HepG2 (cell line): Measurements from ENCODE around the gene TMEM108. TPM values are rescaled to one million over a fixed set of nuclear protein-coding genes. Genes with fewer than 3 reads are reported as not detected.

Source experiments
- ATAC-seq: fragments of 200-7000 bp; cut with Tn5 transposase; 3 replicates; pipeline ENCODE4 v1.9.1; 2020; ENCODE audit warnings: mild to moderate bottlenecking, moderate library complexity
- BruUV-seq: library from RNA; stranded (reverse); fragments of 400-500 nt; replicated peaks from 2 replicates; lab custom pipeline; 2021; lab: Mats Ljungman, UMichigan
- CTCF ChIA-PET: fragments of 300-600 bp; formaldehyde crosslinking; extraction: SDS; loops from one replicate; lab custom pipeline; 2021; ENCODE audit warnings: low total read pairs, inconsistent platforms, low intra/inter-chr PET ratio; lab: Yijun Ruan, JAX
- POLR2A ChIA-PET: fragments of 350-600 bp; sonication (Branson Sonifier 250); formaldehyde crosslinking; loops from one replicate; lab custom pipeline; 2020; ENCODE audit warnings: antibody characterized with exemption, inconsistent platforms; lab: Yijun Ruan, JAX
- DNase-seq: peaks from one replicate; pipeline ENCODE4 v3.0.0-alpha.2; 2015; ENCODE audit warnings: low spot score
- FAIRE-seq: peaks from 3 replicates; lab custom pipeline; 2011; peaks lifted over from hg19 to GRCh38; lab: Jason Lieb, UNC
- H2AFZ ChIP-seq: one replicate; pipeline ENCODE4 v1.6.1; 2011; ENCODE audit warnings: low read length, inconsistent platforms
- H3K27ac ChIP-seq: fragments of 300-600 bp; 3 replicates; pipeline ENCODE4 v1.8.0; 2011; ENCODE audit warnings: mixed run types, mild to moderate bottlenecking, mixed read lengths, low read length, inconsistent platforms; ENCODE audit not compliant: insufficient read depth; ENCODE audit errors: extremely low read length
- H3K27me3 ChIP-seq, 2 experiments: fragments of 200-600 bp in 1 of 2; 2 replicates in 1 of 2; 3 replicates in 1 of 2; pipeline versions ENCODE4 v1.6.0 to v1.8.0; 2011; ENCODE audit warnings: low read length in 2 of 2, mild to moderate bottlenecking in 2 of 2, moderate library complexity in 2 of 2, inconsistent platforms in 1 of 2; ENCODE audit not compliant: insufficient read depth in 2 of 2, control insufficient read depth in 1 of 2
- H3K36me3 ChIP-seq, 2 experiments: fragments of 200-600 bp in 1 of 2; replicated peaks in 1 of 2; 2 replicates in 1 of 2; 3 replicates in 1 of 2; pipeline versions ENCODE4 v1.5.1 to v1.8.0; 2011; ENCODE audit warnings: low read length in 2 of 2, inconsistent platforms in 1 of 2; ENCODE audit not compliant: insufficient read depth in 2 of 2, control insufficient read depth in 1 of 2
- H3K4me1 ChIP-seq: 2 replicates; pipeline ENCODE4 v1.5.1; 2012; ENCODE audit warnings: low read length, inconsistent platforms; ENCODE audit not compliant: insufficient read depth
- H3K4me2 ChIP-seq: 2 replicates; pipeline ENCODE4 v1.6.0; 2011; ENCODE audit warnings: low read depth, low read length, inconsistent platforms
- H3K4me3 ChIP-seq, 3 experiments: fragments of 200-600 bp in 1 of 3; sonication (generic), shearing (Covaris generic) in 1 of 3; replicated peaks in 1 of 3; 2 replicates each; pipeline ENCODE4 v1.5.1; 2011 to 2016; ENCODE audit warnings: low read length in 3 of 3, inconsistent platforms in 2 of 3, low read depth in 2 of 3, mild to moderate bottlenecking in 2 of 3, control low read depth in 1 of 3, mixed read lengths in 1 of 3; ENCODE audit not compliant: insufficient read depth in 1 of 3
- H3K79me2 ChIP-seq: one replicate; pipeline ENCODE4 v1.6.1; 2011; ENCODE audit warnings: low read length, inconsistent platforms; ENCODE audit not compliant: insufficient read depth
- H3K9ac ChIP-seq: 2 replicates; pipeline ENCODE4 v1.6.0; 2011; ENCODE audit warnings: mild to moderate bottlenecking, low read depth, low read length, inconsistent platforms; ENCODE audit not compliant: insufficient read depth
- H3K9me3 ChIP-seq: 2 replicates; pipeline ENCODE4 v1.5.1; 2012; ENCODE audit warnings: mild to moderate bottlenecking, low read length
- H4K20me1 ChIP-seq: 2 replicates; pipeline ENCODE4 v1.6.0; 2011; ENCODE audit warnings: inconsistent platforms, mild to moderate bottlenecking, low read length, moderate library complexity; ENCODE audit not compliant: insufficient read depth
- HOXA7 ChIP-seq: sonication (generic); formaldehyde crosslinking; IDR thresholded peaks from 2 replicates; pipeline ENCODE4 v1.8.1; 2022; ENCODE audit warnings: mild to moderate bottlenecking, missing genetic modification reagents, moderate library complexity
- SMAD3 ChIP-seq: sonication (generic); formaldehyde crosslinking; IDR thresholded peaks from 2 replicates; pipeline ENCODE4 v1.4.0; 2020; ENCODE audit warnings: missing genetic modification reagents
- SOX13 ChIP-seq, 3 experiments: fragments of 450-650 bp in 1 of 3; sonication (generic) in 1 of 3; formaldehyde crosslinking in 1 of 3; IDR thresholded peaks in 2 of 3; conservative IDR thresholded peaks in 1 of 3; 2 replicates each; pipeline versions ENCODE4 v1.5.0 to v1.6.1; 2016 to 2020; ENCODE audit warnings: antibody characterized with exemption in 1 of 3, mild to moderate bottlenecking in 1 of 3, missing compliant biosample characterization in 1 of 3, missing genetic modification reagents in 1 of 3, moderate library complexity in 1 of 3
- ZNF253 ChIP-seq: sonication (generic); formaldehyde crosslinking; IDR thresholded peaks from 2 replicates; pipeline ENCODE4 v1.8.0; 2022; ENCODE audit warnings: mild to moderate bottlenecking, missing genetic modification reagents, borderline replicate concordance
- ZNF737 ChIP-seq: sonication (generic); formaldehyde crosslinking; IDR thresholded peaks from 2 replicates; pipeline ENCODE4 v1.5.0; 2020; ENCODE audit warnings: missing genetic modification reagents, mild to moderate bottlenecking, borderline replicate concordance
- ZNF800 ChIP-seq: sonication (generic); formaldehyde crosslinking; IDR thresholded peaks from 2 replicates; pipeline ENCODE4 v1.4.0; 2020; ENCODE audit warnings: missing genetic modification reagents
- ZSCAN21 ChIP-seq: sonication (generic); formaldehyde crosslinking; IDR thresholded peaks from 2 replicates; pipeline ENCODE4 v1.8.0; 2022; ENCODE audit warnings: mild to moderate bottlenecking, missing genetic modification reagents, moderate library complexity, borderline replicate concordance
- WGBS: methylation state at CpG from one replicate; pipeline ENCODE4 v1.1.6; 2017; ENCODE audit warnings: low lambda C conversion rate; 5-methylcytosine and 5-hydroxymethylcytosine counted together
- in situ Hi-C: cut with HindIII; loops from 2 replicates; pipeline ENCODE4 v1.10.0; 2017; ENCODE audit warnings: low pct_unique_long_range_greater_than_20kb; ENCODE audit not compliant: extremely low pct_ligation_motif_present
- intact Hi-C: fragments of 100-400 bp; cut with micrococcal nuclease; formaldehyde crosslinking; loops from one replicate; pipeline ENCODE4 v1.10.0; 2022; ENCODE audit not compliant: unreplicated experiment
- polyA plus RNA-seq, 8 experiments: library from polyadenylated mRNA; depleted of rRNA in 3 of 8; stranded (reverse) in 7 of 8; unstranded in 1 of 8; fragments of >200 nt; fragmentation: Illumina TruSeq in 4 of 8; extraction: Trizol in 4 of 8; gene quantifications; 2 replicates each; pipeline versions ENCODE4 v1.2.1 to v1.2.3, GENCODE V29; 2011 to 2016; ENCODE audit warnings: low read depth in 4 of 8, missing spikeins in 1 of 8, mixed read lengths in 1 of 8; ENCODE audit not compliant: insufficient read depth in 1 of 8
- total RNA-seq, 5 experiments: library from RNA; depleted of rRNA; stranded (reverse); fragments of >200 nt; fragmentation: Illumina TruSeq; extraction: Trizol; gene quantifications; 2 replicates each; pipeline ENCODE4 v1.2.3, GENCODE V29; 2016; ENCODE audit warnings: low read depth in 1 of 5
- TF ChIP-seq, protein P1 (sequence below): sonication (generic); formaldehyde crosslinking; conservative IDR thresholded peaks from 2 replicates; pipeline ENCODE4 v1.4.0; 2020; ENCODE audit warnings: missing genetic modification reagents
- TF ChIP-seq, protein P2 (sequence below): sonication (generic); formaldehyde crosslinking; IDR thresholded peaks from 2 replicates; pipeline ENCODE4 v1.9.0; 2022; ENCODE audit warnings: low read depth, missing genetic modification reagents

Gene TMEM108
- total and polyA plus RNA-seq, 2 of the 13 experiments (the other 11 are each of a cell fraction or from before 2014, with no cell fraction given) = not detected

DNA sequence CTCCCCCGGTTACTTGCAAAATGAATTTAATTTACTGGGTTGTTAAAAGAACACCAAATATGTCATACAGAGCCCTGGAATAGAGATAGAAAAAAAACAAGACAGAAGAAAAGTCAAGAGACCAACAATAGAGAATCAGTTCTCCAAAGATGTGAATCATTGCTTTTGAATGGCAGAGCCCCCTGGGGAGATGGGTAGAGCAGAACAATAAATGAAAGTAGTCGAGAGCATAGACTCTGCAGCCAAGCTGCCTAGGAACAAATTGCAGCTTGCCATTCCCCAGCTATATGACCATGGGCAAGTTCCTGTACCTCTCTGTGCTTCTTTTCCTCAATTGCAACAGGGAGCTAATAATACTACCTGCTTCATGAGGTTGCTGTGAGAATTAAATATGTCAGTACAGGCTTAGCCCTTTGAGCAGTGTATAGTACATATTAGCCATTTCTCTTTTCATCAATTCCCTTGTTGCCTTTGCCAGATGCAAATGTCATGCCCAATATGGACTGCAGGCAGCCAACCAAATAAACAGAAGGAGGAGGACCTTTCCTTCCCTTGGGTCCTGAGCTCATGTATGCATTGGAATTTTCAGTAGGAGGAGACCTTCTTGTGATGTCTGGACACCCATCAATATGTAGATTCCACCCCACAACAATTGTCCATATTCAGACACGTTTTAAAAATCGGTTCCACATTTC is 336.7 kb downstream of the TMEM108 start:
- no peak overlapping the region for H3K27ac ChIP-seq
- FAIRE-seq (no peak), DNase-seq (no peak), ATAC-seq (no peak)
- no peaks in the 10 kb centered on the region for H3K79me2 ChIP-seq
- no peaks in the 10 kb centered on the region for H4K20me1 ChIP-seq
- POLR2A ChIA-PET = no interaction called here
- intact Hi-C loops (no loop called here), in situ Hi-C loops (loop anchor here (25.0 kb wide), 1 partner anchor 838 kb away; no protein-coding TSS in a partner anchor)
- H3K4me3 ChIP-seq = no peak overlapping the region
- H3K4me1 ChIP-seq = no peaks in the 10 kb centered on the region
- H3K27me3 ChIP-seq = no peaks in the 10 kb centered on the region; a peak in 1 of 5 replicates
- 2% methylated on average over 4 of the region's 4 CpGs for WGBS
- TF ChIP-seq, protein P1, sequence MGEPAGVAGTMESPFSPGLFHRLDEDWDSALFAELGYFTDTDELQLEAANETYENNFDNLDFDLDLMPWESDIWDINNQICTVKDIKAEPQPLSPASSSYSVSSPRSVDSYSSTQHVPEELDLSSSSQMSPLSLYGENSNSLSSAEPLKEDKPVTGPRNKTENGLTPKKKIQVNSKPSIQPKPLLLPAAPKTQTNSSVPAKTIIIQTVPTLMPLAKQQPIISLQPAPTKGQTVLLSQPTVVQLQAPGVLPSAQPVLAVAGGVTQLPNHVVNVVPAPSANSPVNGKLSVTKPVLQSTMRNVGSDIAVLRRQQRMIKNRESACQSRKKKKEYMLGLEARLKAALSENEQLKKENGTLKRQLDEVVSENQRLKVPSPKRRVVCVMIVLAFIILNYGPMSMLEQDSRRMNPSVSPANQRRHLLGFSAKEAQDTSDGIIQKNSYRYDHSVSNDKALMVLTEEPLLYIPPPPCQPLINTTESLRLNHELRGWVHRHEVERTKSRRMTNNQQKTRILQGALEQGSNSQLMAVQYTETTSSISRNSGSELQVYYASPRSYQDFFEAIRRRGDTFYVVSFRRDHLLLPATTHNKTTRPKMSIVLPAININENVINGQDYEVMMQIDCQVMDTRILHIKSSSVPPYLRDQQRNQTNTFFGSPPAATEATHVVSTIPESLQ = no peak
- TF ChIP-seq ZNF737 (CRISPR knock-in tag) (no peak), SMAD3 (CRISPR knock-in tag) (no peak), ZNF253 (no peak), ZNF800 (no peak), HOXA7 (CRISPR knock-in tag) (no peak), SOX13 (IDR thresholded peaks at IDR 0.05) (no peak), SOX13 (CRISPR knock-in tag; conservative IDR thresholded peaks at IDR 0.05 in 1 of 2, IDR thresholded peaks at IDR 0.05 in 1 of 2) (no peak), ZSCAN21 (CRISPR knock-in tag) (no peak)
- TF ChIP-seq, protein P2, sequence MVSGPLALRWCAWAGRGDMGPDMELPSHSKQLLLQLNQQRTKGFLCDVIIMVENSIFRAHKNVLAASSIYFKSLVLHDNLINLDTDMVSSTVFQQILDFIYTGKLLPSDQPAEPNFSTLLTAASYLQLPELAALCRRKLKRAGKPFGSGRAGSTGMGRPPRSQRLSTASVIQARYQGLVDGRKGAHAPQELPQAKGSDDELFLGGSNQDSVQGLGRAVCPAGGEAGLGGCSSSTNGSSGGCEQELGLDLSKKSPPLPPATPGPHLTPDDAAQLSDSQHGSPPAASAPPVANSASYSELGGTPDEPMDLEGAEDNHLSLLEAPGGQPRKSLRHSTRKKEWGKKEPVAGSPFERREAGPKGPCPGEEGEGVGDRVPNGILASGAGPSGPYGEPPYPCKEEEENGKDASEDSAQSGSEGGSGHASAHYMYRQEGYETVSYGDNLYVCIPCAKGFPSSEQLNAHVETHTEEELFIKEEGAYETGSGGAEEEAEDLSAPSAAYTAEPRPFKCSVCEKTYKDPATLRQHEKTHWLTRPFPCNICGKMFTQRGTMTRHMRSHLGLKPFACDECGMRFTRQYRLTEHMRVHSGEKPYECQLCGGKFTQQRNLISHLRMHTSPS (CRISPR knock-in tag) = no peak
- H2AFZ ChIP-seq = no peak overlapping the region
- CTCF ChIA-PET = no interaction called here
- no peaks in the 10 kb centered on the region for H3K9me3 ChIP-seq
- no peak overlapping the region for H3K9ac ChIP-seq
- no peaks in the 10 kb centered on the region for H3K36me3 ChIP-seq
- no peak overlapping the region for H3K4me2 ChIP-seq
- no TSS peak for BruUV-seq
